GM12878 (cell line): ENCODE data around the gene TRMT44. TPM values are rescaled to one million over a fixed set of nuclear protein-coding genes. Genes with fewer than 3 reads are reported as not detected.
A peak's percentile ranks its signal among the peaks of the same experiment; 100 is the strongest.

ENCODE experiments used
- CBX5 ChIP-seq: sonication (generic); IDR thresholded peaks from 2 replicates; pipeline ENCODE4 v1.6.1; 2016; ENCODE audit warnings: low read depth, moderate library complexity, mild to moderate bottlenecking, inconsistent platforms
- CEBPZ ChIP-seq: fragments of 150-350 bp; IDR thresholded peaks from 2 replicates; pipeline ENCODE4 v1.6.1; 2016; ENCODE audit warnings: low read depth, low read length
- HDGF ChIP-seq: fragments of 450-650 bp; IDR thresholded peaks from 2 replicates; pipeline ENCODE4 v1.6.1; 2016; ENCODE audit warnings: antibody characterized with exemption
- HSF1 ChIP-seq: fragments of 150-350 bp; IDR thresholded peaks from 2 replicates; pipeline ENCODE4 v1.6.1; 2014; ENCODE audit warnings: mild to moderate bottlenecking, low read depth, low read length
- MEF2B ChIP-seq: fragments of 450-650 bp; IDR thresholded peaks from 2 replicates; pipeline ENCODE4 v1.6.1; 2018; ENCODE audit warnings: mild to moderate bottlenecking, moderate library complexity; ENCODE audit not compliant: partially characterized antibody, poor library complexity, severe bottlenecking
- MXI1 ChIP-seq: fragments of 150-350 bp; IDR thresholded peaks from 2 replicates; pipeline ENCODE4 v1.6.1; 2011; ENCODE audit warnings: low read depth, mild to moderate bottlenecking, inconsistent platforms, low read length, improper control_type of control experiment
- NKRF ChIP-seq: fragments of 450-650 bp; conservative IDR thresholded peaks from 2 replicates; pipeline ENCODE4 v1.6.1; 2017; ENCODE audit warnings: mild to moderate bottlenecking, moderate library complexity
- RCOR1 ChIP-seq: conservative IDR thresholded peaks from 2 replicates; pipeline ENCODE4 v1.6.1; 2012; ENCODE audit warnings: low read depth, low read length, improper control_type of control experiment
- REST ChIP-seq: IDR thresholded peaks from 2 replicates; pipeline ENCODE4 v1.6.1; 2012; ENCODE audit warnings: mild to moderate bottlenecking, low read depth, low read length
- SIN3A ChIP-seq: IDR thresholded peaks from 2 replicates; pipeline ENCODE4 v1.6.1; 2012; ENCODE audit warnings: low read depth, low read length, improper control_type of control experiment
- SMAD5 ChIP-seq: IDR thresholded peaks from 2 replicates; pipeline ENCODE4 v1.6.1; 2016; ENCODE audit warnings: antibody characterized with exemption, low read depth
- SP1 ChIP-seq: IDR thresholded peaks from one replicate; pipeline ENCODE4 v1.6.1; 2011; ENCODE audit warnings: low read depth, low read length
- STAT3 ChIP-seq: IDR thresholded peaks from 2 replicates; pipeline ENCODE4 v1.6.1; 2011; ENCODE audit warnings: low read depth, low read length, improper control_type of control experiment
- TCF3 ChIP-seq: IDR thresholded peaks from 2 replicates; pipeline ENCODE4 v1.6.1; 2012; ENCODE audit warnings: low read depth, mild to moderate bottlenecking, low read length, borderline replicate concordance; ENCODE audit not compliant: insufficient read depth
- ZBTB4 ChIP-seq: fragments of 450-650 bp; formaldehyde crosslinking; IDR thresholded peaks from 2 replicates; pipeline ENCODE4 v1.4.0; 2022; ENCODE audit warnings: mild to moderate bottlenecking, moderate library complexity
- polyA plus RNA-seq, 11 experiments: library from polyadenylated mRNA; depleted of rRNA in 4 of 11; unstranded in 6 of 11; stranded (reverse) in 5 of 11; fragments of >200 nt; fragmentation: Nextera tagmentation in 4 of 11; fragmentation: Illumina TruSeq in 1 of 11; extraction: Ambion mirVana in 4 of 11; extraction: Trizol in 1 of 11; gene quantifications; 1 replicate in 1 of 11; 2 replicates in 10 of 11; pipeline versions ENCODE4 v1.2.1 to v1.2.3, GENCODE V29; 2011 to 2016; ENCODE audit warnings: inconsistent platforms in 2 of 11, missing spikeins in 2 of 11, low read depth in 1 of 11
- total RNA-seq, 4 experiments: library from RNA; depleted of rRNA in 3 of 4; stranded (reverse); fragments of >200 nt in 3 of 4; fragmentation: Illumina TruSeq in 1 of 4; extraction: Trizol in 1 of 4; gene quantifications; 2 replicates each; pipeline versions ENCODE4 v1.2.1 to v1.2.3, GENCODE V29; 2013 to 2021

Gene TRMT44
- total and polyA plus RNA-seq, 10 of the 15 experiments (the other 5 are each of a cell fraction or from before 2014, with no cell fraction given) = 1.3 to 18.5 (median 10.1) TPM

GRCh38 chr4:8440492-8441311 is at the start of gene TRMT44, which contains the start of gene ACOX3 (continued):
- no peak for TF ChIP-seq CEBPZ
- TF ChIP-seq SIN3A = peak; percentile 98
- peak; percentile 95 for TF ChIP-seq MXI1
- TF ChIP-seq CBX5 = peak; percentile 28; the same call in 1 of the 2 replicates
- no peak for TF ChIP-seq REST
- TF ChIP-seq SP1 = peak; percentile 87
- TF ChIP-seq TCF3 = peak; percentile 99
- no peak for TF ChIP-seq RCOR1
- no peak for TF ChIP-seq ZBTB4 (CRISPR knock-in tag)
- peak; percentile 35 for TF ChIP-seq MEF2B
- peak; percentile 20; the same call in 1 of the 2 replicates for TF ChIP-seq HDGF
- peak; percentile 94 for TF ChIP-seq NKRF
- TF ChIP-seq HSF1 = no peak
- peak; percentile 77 for TF ChIP-seq SMAD5
- TF ChIP-seq STAT3 = no peak
